ENCODE measurements around the gene TTC39C.

The TTC39C gene

DNA sequence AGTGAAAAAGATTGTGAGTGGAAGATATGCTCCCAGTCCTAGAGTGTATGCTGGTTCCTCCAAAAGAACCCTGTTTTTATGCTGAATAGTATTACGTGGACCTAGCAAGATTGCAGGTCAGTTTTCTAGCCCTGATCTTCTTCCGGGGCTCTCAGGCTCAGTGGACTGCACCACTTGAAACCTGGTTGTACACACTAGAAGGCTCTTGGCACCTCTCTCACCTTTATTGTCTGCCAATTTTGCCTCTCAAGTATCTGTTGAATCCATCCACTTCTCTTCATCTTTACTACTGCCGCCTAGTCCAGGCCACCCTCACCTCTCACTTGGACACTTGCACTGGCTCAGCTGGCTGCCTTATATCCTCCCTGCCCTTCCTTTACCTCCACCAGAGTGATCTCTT lies 16.8 kb downstream of the TTC39C start:
- TF ChIP-seq, protein P1, sequence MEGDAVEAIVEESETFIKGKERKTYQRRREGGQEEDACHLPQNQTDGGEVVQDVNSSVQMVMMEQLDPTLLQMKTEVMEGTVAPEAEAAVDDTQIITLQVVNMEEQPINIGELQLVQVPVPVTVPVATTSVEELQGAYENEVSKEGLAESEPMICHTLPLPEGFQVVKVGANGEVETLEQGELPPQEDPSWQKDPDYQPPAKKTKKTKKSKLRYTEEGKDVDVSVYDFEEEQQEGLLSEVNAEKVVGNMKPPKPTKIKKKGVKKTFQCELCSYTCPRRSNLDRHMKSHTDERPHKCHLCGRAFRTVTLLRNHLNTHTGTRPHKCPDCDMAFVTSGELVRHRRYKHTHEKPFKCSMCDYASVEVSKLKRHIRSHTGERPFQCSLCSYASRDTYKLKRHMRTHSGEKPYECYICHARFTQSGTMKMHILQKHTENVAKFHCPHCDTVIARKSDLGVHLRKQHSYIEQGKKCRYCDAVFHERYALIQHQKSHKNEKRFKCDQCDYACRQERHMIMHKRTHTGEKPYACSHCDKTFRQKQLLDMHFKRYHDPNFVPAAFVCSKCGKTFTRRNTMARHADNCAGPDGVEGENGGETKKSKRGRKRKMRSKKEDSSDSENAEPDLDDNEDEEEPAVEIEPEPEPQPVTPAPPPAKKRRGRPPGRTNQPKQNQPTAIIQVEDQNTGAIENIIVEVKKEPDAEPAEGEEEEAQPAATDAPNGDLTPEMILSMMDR (IDR thresholded peaks at IDR 0.05; ENCODE audit: extremely low read depth, missing control alignments): no peak

DNA sequence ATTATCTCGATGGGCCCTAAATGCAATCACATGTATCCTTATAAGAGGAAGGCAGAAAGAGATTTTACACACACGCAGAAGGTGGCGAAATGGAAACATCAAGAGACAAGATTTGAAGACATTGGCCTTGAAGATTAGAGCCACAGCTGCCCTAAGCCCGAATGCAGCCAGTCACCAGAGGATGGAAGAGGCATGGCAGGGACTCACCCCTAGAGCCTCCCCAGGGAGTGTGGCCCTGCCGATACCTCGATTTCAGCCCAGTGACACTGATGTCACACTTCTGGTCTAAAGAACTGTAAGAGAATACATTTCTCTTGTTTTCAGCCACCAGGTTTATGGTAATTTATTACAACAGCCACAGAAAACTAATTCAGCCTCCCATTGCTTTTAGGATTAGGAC lies 17.4 kb downstream of the TTC39C start:
- no peak for DNase-seq (ENCODE audit: low spot score)
- TF ChIP-seq, protein P1 (IDR thresholded peaks at IDR 0.05; ENCODE audit: extremely low read depth, missing control alignments): no peak

More for the DNA sequence above, 16.8 kb downstream of the TTC39C start:
- no peak for DNase-seq (ENCODE audit: low spot score)

DNA sequence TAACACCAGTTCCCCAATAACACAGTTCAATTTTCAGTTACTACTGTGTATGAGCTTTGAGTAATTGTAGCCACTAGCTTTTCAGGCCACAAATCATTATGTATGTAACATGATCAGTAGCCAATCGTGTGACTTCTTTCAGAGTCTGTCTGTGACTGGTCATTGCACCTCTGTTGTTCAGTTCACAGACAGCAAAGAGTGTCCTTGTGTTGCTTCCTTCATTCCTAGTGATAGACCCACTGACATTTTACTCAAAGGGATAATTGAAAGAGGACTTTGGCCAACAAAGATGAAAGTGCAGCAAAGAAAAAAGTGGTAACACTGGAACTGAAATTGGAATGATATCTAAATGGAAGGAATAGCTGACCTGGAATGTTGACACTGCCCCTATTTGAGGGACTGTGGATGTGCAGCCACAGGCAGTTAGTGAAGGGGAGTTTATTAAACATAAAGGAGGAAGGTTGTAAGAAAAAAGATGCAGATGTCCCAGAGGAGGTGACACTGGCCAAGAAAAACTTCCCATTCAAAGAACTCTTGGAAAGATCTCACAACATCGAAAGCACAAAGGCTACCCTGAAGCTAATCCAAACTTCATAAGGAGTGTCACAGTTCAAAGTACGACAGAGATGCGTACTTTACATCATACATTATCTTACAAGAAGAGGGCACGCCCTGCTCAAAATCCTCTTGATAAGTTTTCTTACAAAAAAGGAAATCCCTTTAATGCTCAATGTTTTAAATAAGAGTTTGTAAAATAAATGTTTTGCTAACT lies 19.3 kb downstream of the TTC39C start:
- TF ChIP-seq, protein P1 (IDR thresholded peaks at IDR 0.05; ENCODE audit: extremely low read depth, missing control alignments): no peak
- DNase-seq (ENCODE audit: low spot score): no peak

DNA sequence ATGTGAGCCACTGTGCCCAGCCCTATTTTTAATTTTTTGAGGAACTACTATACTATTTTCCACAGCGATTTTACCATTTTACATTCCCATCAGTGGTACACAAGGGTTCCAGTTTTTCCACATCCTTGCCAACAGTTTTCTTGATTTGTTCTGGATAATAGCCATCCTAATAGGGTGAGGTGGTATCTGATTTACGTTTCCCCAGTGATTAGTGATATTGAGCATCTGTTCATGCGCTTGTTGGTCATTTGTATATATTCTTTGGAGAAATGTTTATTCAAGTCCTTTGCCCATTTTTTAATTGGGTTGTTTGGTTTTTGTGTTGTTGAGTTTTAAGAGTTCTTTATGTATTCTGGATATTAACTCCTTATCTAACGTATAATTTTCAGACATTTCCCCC lies 20.8 kb downstream of the TTC39C start:
- TF ChIP-seq, protein P1 (IDR thresholded peaks at IDR 0.05; ENCODE audit: extremely low read depth, missing control alignments): no peak
- no peak for DNase-seq (ENCODE audit: low spot score)

DNA sequence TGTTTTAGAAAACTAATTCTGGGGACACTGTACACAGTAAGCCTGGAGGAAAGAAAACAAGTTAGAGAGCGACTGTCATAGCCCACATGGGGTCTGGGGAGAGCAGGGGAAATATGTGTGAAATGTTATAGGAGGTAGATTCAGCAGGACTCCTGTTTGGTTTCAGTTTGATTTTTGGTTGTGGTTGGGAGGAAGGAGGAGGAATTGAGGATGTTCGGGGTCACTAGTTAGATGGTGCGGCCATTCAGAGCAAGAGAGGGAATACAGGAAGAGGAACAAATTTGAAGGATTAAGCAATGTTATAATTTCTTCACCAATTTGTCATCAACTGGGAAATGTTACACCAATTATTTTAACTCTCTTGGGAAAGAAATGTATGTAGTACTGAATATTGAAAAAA lies 25.1 kb downstream of the TTC39C start:
- TF ChIP-seq, protein P1 (IDR thresholded peaks at IDR 0.05; ENCODE audit: extremely low read depth, missing control alignments): no peak
- DNase-seq (ENCODE audit: low spot score): no peak

DNA sequence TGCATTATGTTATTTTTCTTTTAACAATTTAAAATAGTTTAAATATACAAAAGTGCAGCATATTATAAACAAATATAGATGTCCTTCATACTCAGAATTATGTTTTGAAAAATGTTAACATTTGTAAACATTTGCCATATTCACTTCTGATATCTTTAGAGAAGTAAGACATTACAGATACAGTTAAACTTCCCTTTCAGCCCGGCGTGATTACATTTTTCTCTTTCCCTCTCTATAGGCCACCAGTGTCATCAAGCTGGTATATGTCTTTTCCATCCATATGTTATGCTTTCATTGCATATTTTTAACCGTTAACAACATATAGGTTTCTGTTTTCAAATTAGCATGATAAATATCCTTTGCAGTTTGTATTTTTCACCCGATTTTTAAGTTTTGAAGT lies 27.1 kb downstream of the TTC39C start:
- TF ChIP-seq, protein P1 (IDR thresholded peaks at IDR 0.05; ENCODE audit: extremely low read depth, missing control alignments): no peak
- no peak for DNase-seq (ENCODE audit: low spot score)

DNA sequence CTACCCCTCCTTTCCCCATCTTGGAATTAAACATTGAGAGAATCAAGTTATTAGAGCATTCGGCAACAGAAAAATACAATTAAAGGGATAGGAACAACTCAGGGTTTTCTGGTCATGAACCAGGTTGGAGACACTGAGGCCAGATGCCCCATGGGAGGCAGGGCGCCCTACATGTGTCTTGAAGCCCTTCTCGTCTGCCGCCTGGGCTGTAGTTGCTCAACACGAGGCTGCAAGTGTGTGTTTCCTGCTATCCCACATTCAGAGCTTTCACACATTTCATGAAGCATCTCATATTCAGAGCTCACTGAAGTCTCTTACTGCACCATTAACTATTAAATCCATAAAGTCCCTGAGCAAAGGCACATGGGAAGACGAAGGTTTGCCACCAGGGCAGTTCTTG lies 28.8 kb downstream of the TTC39C start:
- no peak for DNase-seq (ENCODE audit: low spot score)
- TF ChIP-seq, protein P1 (IDR thresholded peaks at IDR 0.05; ENCODE audit: extremely low read depth, missing control alignments): no peak
